GM13977 (cell line): Measurements from ENCODE around the gene KCNN3.

Experiments
- DNase-seq: peaks from one replicate; pipeline ENCODE4 v3.0.0; 2012; ENCODE audit warnings: low spot score
- CTCF ChIP-seq: IDR thresholded peaks from 2 replicates; pipeline ENCODE4 v1.5.1; 2012; ENCODE audit warnings: mild to moderate bottlenecking, control low read depth; ENCODE audit not compliant: insufficient read depth; ENCODE audit errors: extremely low read depth, missing control alignments
- in situ Hi-C: fragments of 300-500 bp; cut with MboI; formaldehyde crosslinking; loops from one replicate; pipeline ENCODE4 v1.12.0; 2022; ENCODE audit warnings: low sequenced_read_pairs, low pct_unique_long_range_greater_than_20kb, mixed read lengths, inconsistent platforms; ENCODE audit not compliant: unreplicated experiment

KCNN3 gene

GRCh38 chr1:154822233-154822632 is 47.8 kb downstream of the KCNN3 start:
- no peak for DNase-seq
- TF ChIP-seq CTCF = no peak
- in situ Hi-C loops = no loop called here

- DNase-seq = no peak
- in situ Hi-C loops = no loop called here
- no peak for TF ChIP-seq CTCF
Observed at GRCh38 chr1:154821083-154821482, 49.0 kb downstream of the KCNN3 start.

GRCh38 chr1:154820646-154821045 is 49.4 kb downstream of the KCNN3 start:
- in situ Hi-C loops = no loop called here

GRCh38 chr1:154819628-154820590 is 50.2 kb downstream of the KCNN3 start:
- in situ Hi-C loops = no loop called here
- peak; percentile 50 for TF ChIP-seq CTCF
- DNase-seq = peak; percentile 50

More at GRCh38 chr1:154820646-154821045, 49.4 kb downstream of the KCNN3 start:
- no peak for DNase-seq
- TF ChIP-seq CTCF = no peak

- in situ Hi-C loops = no loop called here
- no peak for DNase-seq
- no peak for TF ChIP-seq CTCF
Observed at GRCh38 chr1:154818911-154819310, 51.2 kb downstream of the KCNN3 start.

GRCh38 chr1:154816937-154817336 is 53.1 kb downstream of the KCNN3 start:
- in situ Hi-C loops = no loop called here
- no peak for DNase-seq
- TF ChIP-seq CTCF = no peak

GRCh38 chr1:154816369-154816768 is 53.7 kb downstream of the KCNN3 start:
- no peak for DNase-seq
- in situ Hi-C loops = no loop called here
- no peak for TF ChIP-seq CTCF
